ES-I3 (cell line): ENCODE measurements around the gene SPRED2.

Source experiments
- H3K36me3 ChIP-seq: 2 replicates; pipeline ENCODE4 v1.6.1; 2013; ENCODE audit warnings: mild to moderate bottlenecking, low read length, control low read depth, moderate library complexity; ENCODE audit not compliant: insufficient read depth
- H3K4me1 ChIP-seq: 2 replicates; pipeline ENCODE4 v1.6.1; 2013; ENCODE audit warnings: mild to moderate bottlenecking, control low read depth, low read length; ENCODE audit not compliant: insufficient read depth
- H3K9ac ChIP-seq: 2 replicates; pipeline ENCODE4 v1.6.1; 2013; ENCODE audit warnings: low read depth, mild to moderate bottlenecking, low read length, moderate library complexity
- H3K9me3 ChIP-seq: 2 replicates; pipeline ENCODE4 v1.6.1; 2013; ENCODE audit warnings: mild to moderate bottlenecking, low read length, moderate library complexity; ENCODE audit not compliant: control insufficient read depth, insufficient read depth

SPRED2 gene

DNA sequence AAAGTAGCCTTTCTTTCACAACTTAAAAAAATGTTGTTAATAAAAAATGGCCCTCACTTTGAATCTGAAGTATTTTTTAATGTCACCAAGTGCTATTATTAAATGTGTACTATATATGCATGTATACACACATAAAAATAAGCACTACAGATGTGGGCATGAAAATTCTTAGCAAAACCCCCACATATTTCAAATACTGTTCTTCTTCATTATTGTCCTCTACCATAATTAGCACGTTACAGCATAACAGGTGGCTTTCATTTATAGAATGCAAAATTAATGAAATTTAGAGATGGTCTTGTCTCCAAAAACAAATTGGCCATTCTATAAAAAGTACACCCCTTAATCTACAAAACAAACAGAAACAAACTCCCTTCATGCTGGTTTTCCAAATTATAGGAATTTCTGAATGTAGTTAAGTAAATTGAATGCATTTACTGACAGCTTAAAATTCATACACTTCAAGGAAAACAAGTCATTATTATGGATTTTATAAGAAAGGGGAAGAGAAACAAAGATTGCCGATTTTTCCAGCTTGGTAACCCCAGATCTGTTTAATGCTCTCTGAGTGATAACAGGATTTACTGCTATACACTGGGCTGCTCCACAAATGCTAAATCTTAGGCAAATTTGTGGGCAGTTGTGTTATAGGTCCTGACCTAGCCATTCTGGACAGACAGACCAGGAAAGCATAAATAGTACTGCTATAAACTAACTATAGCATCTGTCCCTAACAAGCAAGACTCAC is 67.2 kb downstream of the SPRED2 start:
- Histone ChIP-seq H3K36me3 (no peaks in the 10 kb centered on the region), H3K9ac (no peak overlapping the region), H3K9me3 (no peaks in the 10 kb centered on the region), H3K4me1 (peaks cover 25% of the 10 kb centered on the region)

DNA sequence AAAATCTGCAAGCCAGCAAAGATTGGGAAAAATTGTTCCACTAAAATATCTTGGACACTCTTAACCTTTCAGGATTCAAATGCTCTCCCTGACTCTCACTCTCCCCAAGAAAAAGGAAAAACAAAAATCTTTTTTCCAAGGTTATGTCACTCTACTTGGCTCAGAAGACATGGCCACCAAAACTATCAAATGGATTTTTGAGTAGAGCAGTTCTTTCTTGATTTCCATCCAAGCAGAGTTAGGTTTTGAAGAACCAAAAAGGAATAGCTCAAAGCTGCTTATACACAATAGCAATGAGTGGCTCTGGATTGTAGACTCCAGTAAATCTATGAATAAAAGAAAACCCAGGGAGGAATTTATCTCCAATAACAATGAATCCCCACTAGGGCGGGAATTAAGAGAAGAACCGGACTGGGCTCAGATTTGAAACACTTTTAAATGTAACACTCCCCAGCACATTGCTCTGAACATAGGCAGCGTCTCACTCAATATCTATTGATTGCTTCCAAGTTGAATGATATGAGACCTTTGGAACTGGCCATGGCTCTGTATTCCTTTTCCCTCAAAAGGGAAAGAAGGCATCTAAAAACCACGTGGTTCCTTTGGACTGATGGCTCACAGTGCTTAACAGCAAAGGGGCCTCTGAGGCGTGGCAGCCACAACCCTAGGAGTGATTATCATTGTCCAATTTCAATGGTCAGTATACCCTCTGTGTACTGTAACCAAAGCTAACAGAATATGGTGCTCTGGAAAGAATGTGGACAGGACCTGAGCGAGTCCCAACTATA is 68.3 kb downstream of the SPRED2 start:
- H3K9ac ChIP-seq, result no peak overlapping the region
- peaks cover 28% of the 10 kb centered on the region for H3K4me1 ChIP-seq
- H3K36me3 ChIP-seq, result no peaks in the 10 kb centered on the region
- H3K9me3 ChIP-seq, result no peaks in the 10 kb centered on the region

DNA sequence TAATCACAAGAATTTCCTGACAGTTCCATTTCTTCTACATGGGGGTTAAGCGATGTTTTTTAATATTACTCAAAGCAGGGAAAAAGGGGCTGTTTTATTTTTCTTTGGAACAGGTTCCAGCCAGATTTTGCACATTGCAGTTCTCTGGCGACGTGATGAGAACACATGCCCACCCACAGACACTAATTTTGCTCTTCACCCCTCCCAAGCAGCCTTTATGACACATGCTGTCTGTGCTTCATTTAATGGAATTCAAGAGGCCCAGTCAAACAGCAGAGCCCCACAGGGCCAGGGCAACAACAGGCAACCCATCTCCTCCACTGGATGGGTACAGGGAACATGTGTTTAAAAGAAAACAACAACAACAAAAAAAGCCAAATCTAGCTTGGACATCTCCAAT is 70.8 kb downstream of the SPRED2 start:
- Histone ChIP-seq H3K36me3 (no peaks in the 10 kb centered on the region), H3K9me3 (no peaks in the 10 kb centered on the region), H3K4me1 (peaks cover 30% of the 10 kb centered on the region), H3K9ac (no peak overlapping the region)

DNA sequence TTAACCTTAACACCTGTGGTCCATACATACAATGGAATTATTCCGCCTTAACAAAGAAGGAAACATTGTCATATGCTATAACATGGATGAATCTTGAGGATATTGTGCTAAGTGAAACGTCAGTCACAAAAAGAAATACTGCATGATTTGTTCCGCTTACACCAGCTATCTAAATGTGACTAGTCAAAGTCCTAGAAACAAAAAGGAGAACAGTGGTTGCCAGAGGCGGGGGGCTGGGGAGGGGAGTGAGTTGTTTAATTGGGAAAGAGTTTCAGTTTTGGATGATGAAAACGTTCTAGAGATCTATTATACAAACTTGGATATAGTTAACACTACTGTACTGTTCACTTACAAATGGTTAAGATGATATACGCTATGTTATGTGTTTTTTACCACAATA is 72.0 kb downstream of the SPRED2 start:
- Histone ChIP-seq H3K9me3 (no peaks in the 10 kb centered on the region), H3K9ac (no peak overlapping the region), H3K4me1 (peaks cover 20% of the 10 kb centered on the region), H3K36me3 (no peaks in the 10 kb centered on the region)

DNA sequence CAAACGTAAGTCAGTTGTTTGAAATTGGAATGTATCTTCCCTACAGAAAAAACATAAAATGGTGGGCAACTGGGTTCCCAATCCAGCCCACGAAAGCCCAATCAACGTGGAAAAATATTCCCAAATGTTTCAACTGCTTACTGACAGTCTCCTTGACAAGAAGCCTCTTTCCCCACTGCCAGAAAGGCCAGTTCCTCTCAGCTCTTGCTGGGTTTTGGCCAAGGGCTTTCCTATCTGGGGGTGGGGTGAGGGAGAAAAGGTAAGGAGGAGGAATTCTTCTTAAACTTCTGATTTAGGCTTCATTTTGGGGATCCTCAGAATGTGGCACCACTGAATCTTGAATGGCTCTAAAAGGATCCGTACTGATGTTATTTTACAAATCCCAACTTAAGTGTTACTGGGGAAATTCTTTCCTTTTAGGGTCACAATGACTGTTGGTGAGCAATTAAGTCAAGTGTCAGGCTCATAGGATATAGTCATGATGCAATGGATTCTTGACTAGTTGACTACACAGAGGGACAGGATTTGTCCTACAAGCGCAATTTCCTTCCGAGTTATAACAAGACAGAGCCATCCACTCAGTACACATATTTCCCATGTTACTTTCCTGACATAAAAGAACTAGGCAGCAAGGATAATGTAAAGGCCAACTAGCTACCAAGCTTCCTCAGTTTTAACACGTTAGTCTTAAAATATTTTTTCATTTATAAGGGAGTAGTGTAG is 73.6 kb downstream of the SPRED2 start:
- Histone ChIP-seq H3K9ac (no peak overlapping the region), H3K4me1 (peaks cover 20% of the 10 kb centered on the region)

DNA sequence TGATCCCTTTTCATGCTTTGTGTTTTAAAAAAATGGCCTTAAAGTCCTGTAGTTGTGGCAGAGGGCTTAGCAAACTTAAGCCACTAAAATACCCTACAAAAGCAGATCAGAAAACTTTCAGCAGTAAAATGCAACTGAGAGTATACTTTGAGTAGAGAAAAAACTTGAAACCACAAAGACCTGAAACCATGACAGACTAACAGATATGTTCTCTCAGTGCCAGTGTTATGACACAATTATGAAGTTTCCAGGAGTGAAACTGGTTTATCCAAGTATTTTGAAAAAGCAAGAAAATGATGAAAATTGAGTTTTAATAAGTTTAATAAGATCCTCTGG is 74.5 kb downstream of the SPRED2 start:
- peaks cover 20% of the 10 kb centered on the region for H3K4me1 ChIP-seq
- H3K9ac ChIP-seq, result no peak overlapping the region
- H3K36me3 ChIP-seq, result no peaks in the 10 kb centered on the region
- H3K9me3 ChIP-seq, result no peaks in the 10 kb centered on the region

More for the DNA sequence above, 73.6 kb downstream of the SPRED2 start:
- Histone ChIP-seq H3K9me3 (no peaks in the 10 kb centered on the region), H3K36me3 (no peaks in the 10 kb centered on the region)

DNA sequence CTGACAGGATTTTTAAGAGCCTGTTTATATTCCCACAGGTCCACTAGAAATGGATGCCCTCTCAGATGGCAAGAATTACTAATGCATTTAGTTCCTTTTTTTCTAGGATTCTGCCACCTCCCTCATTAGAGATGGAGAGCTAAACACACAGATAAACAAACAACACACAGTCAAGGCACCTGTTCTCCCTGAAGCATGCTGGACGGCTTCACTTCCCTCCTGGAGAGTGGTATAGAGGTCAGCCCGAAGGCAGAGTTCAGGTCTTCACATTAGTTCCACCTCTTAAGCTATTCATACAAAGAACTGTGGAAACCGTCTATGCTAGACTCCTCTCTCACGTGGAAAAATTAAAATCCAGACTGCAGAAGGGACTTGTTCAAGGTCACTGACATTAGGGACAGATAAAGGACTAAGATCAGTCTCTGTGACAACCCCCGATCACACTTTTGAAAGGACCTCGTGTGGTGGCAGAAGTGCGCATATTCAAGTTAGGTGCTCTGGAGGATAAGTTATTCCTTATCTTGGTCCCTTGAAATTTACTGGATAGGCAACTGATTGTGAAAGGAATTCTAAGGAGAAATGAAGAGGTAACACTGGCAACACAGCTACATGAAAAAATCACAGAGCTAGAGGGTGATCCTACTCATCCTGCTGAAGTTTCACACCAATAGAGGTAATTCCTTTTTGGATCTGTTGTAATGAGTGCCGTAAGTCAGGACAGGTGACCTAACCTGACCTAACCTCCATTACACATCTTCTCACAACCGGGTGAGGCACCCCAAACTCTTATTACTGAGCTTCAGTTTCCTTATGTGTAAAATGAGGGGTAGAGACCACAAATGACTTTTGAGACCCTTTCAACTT is 75.1 kb downstream of the SPRED2 start:
- Histone ChIP-seq H3K4me1 (peaks cover 22% of the 10 kb centered on the region), H3K9ac (no peak overlapping the region)

DNA sequence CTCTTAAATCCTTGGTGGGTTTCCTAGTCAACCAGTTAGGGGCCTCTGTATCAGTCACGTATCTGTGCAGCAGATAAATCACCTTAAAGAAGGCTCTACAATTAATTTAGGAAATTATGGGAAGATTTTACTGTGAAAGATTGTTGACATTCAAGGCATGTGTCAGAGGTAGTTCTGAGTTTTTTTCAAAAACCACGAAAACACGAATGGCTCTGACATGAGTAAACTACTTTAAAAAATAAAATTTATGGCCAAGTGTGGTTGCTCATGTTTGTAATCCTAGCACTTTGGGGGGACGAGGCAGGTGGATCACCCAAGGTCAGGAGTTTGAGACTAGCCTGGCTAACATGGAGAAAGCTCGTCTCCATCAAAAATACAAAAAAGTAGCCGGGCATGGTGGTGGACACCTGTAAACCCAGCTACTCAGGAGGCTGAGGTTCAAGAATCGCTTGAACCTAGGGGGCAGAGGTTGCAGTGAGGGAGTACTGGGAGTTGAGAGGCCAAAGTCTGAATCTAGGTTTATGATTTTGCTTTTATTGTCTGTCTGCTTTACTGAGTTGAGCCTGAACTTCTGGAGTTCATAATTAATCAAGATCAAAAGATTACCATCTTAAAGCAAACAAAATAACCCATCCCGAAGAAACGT is 77.1 kb downstream of the SPRED2 start:
- Histone ChIP-seq H3K9ac (no peak overlapping the region), H3K4me1 (peaks cover 38% of the 10 kb centered on the region), H3K9me3 (no peaks in the 10 kb centered on the region), H3K36me3 (no peaks in the 10 kb centered on the region)

More for the DNA sequence above, 75.1 kb downstream of the SPRED2 start:
- H3K36me3 ChIP-seq, result no peaks in the 10 kb centered on the region
- no peaks in the 10 kb centered on the region for H3K9me3 ChIP-seq

DNA sequence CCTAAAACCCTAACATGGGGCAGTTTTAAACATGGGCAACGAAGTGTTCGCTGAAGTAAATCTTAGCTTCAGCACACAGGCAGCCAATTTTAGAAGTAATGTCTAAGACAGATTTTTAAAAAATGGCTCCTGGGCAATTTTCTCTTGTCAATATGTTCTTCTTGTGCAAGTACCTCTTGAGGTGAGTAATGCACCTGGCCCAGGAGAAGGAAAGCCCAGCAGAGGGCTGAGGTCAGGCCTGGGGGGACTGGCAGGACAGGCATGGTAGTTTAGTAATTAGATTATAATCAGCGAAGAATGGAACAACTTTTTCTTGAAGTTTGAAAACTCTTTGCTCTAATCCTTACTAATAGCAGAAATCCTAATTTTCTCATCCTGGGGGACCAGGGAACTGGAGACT is 77.6 kb downstream of the SPRED2 start:
- Histone ChIP-seq H3K9ac (no peak overlapping the region), H3K4me1 (peaks cover 43% of the 10 kb centered on the region), H3K36me3 (no peaks in the 10 kb centered on the region), H3K9me3 (no peaks in the 10 kb centered on the region)

DNA sequence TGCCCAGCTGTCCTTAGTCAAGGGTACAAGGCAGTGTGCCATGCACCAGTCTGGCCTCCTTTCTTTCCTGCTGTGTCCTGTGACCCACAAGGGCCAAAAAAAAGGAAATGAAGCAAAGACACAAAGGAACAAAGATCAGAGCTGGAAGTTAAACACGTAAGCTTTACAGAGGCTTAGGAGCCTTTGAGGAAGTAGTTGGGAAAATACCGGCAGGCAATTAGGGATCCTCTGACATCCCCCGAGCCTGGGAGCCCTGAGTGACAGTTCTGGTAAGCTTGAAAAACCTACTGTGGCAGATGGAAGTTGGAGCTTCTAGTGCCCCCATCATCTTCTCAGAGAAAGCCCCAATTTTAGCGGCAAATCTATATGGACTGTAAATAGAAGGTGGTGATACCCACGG is 78.5 kb downstream of the SPRED2 start:
- H3K9me3 ChIP-seq, result no peaks in the 10 kb centered on the region
- H3K4me1 ChIP-seq, result peaks cover 44% of the 10 kb centered on the region
- H3K9ac ChIP-seq, result no peak overlapping the region
- H3K36me3 ChIP-seq, result no peaks in the 10 kb centered on the region

DNA sequence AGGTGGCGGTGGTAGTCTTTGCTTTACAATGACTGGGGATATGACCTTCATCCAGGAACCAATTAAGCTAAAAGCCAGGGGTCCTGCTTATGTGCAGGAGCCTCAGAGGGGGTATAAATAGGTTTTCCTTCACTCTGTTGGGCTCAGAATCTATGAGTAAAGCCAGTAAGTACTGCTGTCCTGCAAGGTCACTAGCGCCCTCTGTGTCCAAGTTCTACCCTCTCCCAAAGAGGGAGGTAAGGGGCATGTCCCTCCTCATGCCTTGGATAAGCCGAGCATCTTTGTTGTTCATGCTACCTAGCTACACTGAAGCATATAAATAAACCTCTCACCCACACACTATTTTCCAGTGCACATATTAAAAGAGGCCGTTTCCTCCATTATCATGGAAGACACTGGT is 79.4 kb downstream of the SPRED2 start:
- H3K9me3 ChIP-seq, result no peaks in the 10 kb centered on the region
- no peaks in the 10 kb centered on the region for H3K36me3 ChIP-seq
- H3K4me1 ChIP-seq, result peaks cover 38% of the 10 kb centered on the region
- H3K9ac ChIP-seq, result no peak overlapping the region

DNA sequence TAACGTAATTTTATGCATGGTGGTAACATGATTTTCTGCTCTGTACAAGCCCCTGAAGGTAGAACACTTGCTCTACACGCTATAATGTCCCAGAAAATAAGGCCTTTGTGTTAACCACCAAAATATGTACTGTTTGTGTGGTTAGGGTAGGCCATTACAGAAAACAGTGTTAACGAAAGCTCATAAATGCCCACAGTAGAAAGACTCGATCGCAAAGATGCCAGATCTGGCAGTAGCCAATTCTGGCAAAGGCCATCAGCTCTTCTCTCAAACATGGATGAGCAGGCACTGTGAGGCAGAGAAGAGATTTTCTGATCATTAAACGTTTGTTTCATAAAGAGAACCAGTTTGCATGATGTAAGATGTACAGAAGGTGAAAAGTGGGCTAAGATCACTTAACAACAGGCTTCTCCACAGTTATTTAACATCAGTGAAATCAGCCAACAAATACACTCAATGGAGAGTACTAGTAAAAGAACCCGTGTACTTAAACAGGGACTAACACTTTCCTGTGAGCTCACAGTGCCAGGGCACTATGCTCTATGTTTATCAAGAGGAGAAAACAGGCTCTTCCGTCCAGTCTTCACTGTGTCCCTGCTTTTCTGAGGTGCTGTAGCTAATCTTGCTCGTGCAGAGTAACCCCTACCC is 80.3 kb downstream of the SPRED2 start:
- Histone ChIP-seq H3K4me1 (peaks cover 31% of the 10 kb centered on the region), H3K36me3 (no peaks in the 10 kb centered on the region), H3K9ac (no peak overlapping the region), H3K9me3 (no peaks in the 10 kb centered on the region)

DNA sequence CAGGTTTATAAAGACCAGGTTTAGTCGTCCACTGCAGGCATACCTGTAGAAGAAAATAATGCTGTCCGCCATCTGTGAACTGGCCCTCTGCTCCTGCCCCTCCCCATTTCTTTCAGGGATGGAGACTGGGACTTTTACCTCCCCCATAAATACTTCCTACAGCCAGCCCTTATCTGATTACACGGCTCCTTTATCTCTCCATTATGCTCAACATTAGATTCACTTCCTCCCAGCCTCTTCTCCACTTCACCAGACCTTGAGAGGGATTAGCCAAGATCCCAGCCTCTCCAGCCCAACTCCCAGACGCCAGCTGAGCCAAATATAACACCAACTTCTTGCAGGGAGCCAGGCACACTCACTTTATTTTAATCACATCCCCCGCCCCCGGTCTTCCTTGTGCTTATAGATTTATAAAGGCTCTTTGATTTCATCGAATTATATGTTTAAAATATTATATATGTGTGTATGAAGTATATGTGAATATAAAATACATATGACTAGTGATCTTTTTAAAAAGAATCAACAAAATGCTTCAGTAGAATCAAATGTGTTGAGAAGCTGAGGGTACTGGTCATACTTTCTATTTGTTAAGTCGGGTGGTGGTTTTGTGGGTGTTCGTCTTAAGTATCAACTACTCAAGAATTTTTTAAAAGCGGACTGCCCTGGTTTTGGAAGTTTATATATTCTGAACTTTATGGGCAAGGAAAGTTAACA is 81.0 kb downstream of the SPRED2 start:
- Histone ChIP-seq H3K9ac (no peak overlapping the region), H3K9me3 (no peaks in the 10 kb centered on the region), H3K4me1 (peaks cover 29% of the 10 kb centered on the region), H3K36me3 (no peaks in the 10 kb centered on the region)
